Measurements from ENCODE around the gene RANBP3.

RANBP3 gene

GRCh38 chr19:5940260-5941208 lies 37.4 kb downstream of the RANBP3 start:
- no peaks in the 10 kb centered on the region for H3K36me3 ChIP-seq (replicated peaks; ENCODE audit: insufficient read depth, low read length)
- no peak overlapping the region for H3K4me3 ChIP-seq (ENCODE audit: low read length)
- no peak overlapping the region for H3K4me2 ChIP-seq (ENCODE audit: low read depth, low read length)
- TF ChIP-seq EZH2 (optimal IDR thresholded peaks at IDR 0.05; ENCODE audit: low read depth, low read length), result no peak
- no peak for TF ChIP-seq CTCF (IDR thresholded peaks at IDR 0.05; ENCODE audit: low read length)
- no peak for TF ChIP-seq EZH2phosphoT487 (IDR thresholded peaks at IDR 0.05; ENCODE audit: low read length)
- no peak overlapping the region for H3K9ac ChIP-seq (ENCODE audit: low read length)
- DNase-seq, result no peak
- no peak overlapping the region for H3K27ac ChIP-seq (ENCODE audit: low read length)
- no peaks in the 10 kb centered on the region for H3K4me1 ChIP-seq (ENCODE audit: low read length)
- no peak overlapping the region for H2AFZ ChIP-seq (ENCODE audit: low read length)
- H3K79me2 ChIP-seq (ENCODE audit: low read length), result peaks cover 93% of the 10 kb centered on the region
- no peaks in the 10 kb centered on the region for H3K9me3 ChIP-seq (replicated peaks; ENCODE audit: insufficient read depth, low read length)
- no peaks in the 10 kb centered on the region for H3F3A ChIP-seq (ENCODE audit: insufficient read depth, low read length)
- H3K9me2 ChIP-seq (replicated peaks; ENCODE audit: insufficient read depth, low read length), result no peaks in the 10 kb centered on the region
- 0 out of 2 replicates have a peak, but pooled peaks cover 3% of the 10 kb centered on the region for H4K20me1 ChIP-seq (ENCODE audit: insufficient read depth, low read length)
- H3K27me3 ChIP-seq (replicated peaks; ENCODE audit: insufficient read depth, low read length), result no peaks in the 10 kb centered on the region

GRCh38 chr19:5937550-5937949 lies 40.4 kb downstream of the RANBP3 start:
- Histone ChIP-seq H3F3A (ENCODE audit: insufficient read depth, low read length) (no peaks in the 10 kb centered on the region), H3K4me1 (ENCODE audit: low read length) (no peaks in the 10 kb centered on the region), H3K9me3 (replicated peaks; ENCODE audit: insufficient read depth, low read length) (no peaks in the 10 kb centered on the region), H3K27me3 (replicated peaks; ENCODE audit: insufficient read depth, low read length) (no peaks in the 10 kb centered on the region), H3K9ac (ENCODE audit: low read length) (no peak overlapping the region), H3K9me2 (replicated peaks; ENCODE audit: insufficient read depth, low read length) (no peaks in the 10 kb centered on the region), H3K4me2 (ENCODE audit: low read depth, low read length) (no peak overlapping the region), H4K20me1 (ENCODE audit: insufficient read depth, low read length) (0 out of 2 replicates have a peak, but pooled peaks cover 5% of the 10 kb centered on the region), H3K79me2 (ENCODE audit: low read length) (peaks cover 89% of the 10 kb centered on the region), H3K36me3 (replicated peaks; ENCODE audit: insufficient read depth, low read length) (no peaks in the 10 kb centered on the region), H3K4me3 (ENCODE audit: low read length) (no peak overlapping the region), H2AFZ (ENCODE audit: low read length) (no peak overlapping the region), H3K27ac (ENCODE audit: low read length) (no peak overlapping the region)
- no peak for DNase-seq
- TF ChIP-seq EZH2 (optimal IDR thresholded peaks at IDR 0.05; ENCODE audit: low read depth, low read length) (no peak), EZH2phosphoT487 (IDR thresholded peaks at IDR 0.05; ENCODE audit: low read length) (no peak), CTCF (IDR thresholded peaks at IDR 0.05; ENCODE audit: low read length) (no peak)

- H3K27ac ChIP-seq (ENCODE audit: low read length), result no peak overlapping the region
- 0 out of 2 replicates have a peak, but pooled peaks cover 5% of the 10 kb centered on the region for H4K20me1 ChIP-seq (ENCODE audit: insufficient read depth, low read length)
- peaks cover 76% of the 10 kb centered on the region for H3K79me2 ChIP-seq (ENCODE audit: low read length)
- H3K4me3 ChIP-seq (ENCODE audit: low read length), result no peak overlapping the region
- no peak overlapping the region for H2AFZ ChIP-seq (ENCODE audit: low read length)
- no peak for DNase-seq
- 0 out of 2 replicates have a peak, but pooled peaks cover 3% of the 10 kb centered on the region for H3K36me3 ChIP-seq (replicated peaks; ENCODE audit: insufficient read depth, low read length)
- TF ChIP-seq CTCF (IDR thresholded peaks at IDR 0.05; ENCODE audit: low read length), result no peak
- no peak for TF ChIP-seq EZH2 (optimal IDR thresholded peaks at IDR 0.05; ENCODE audit: low read depth, low read length)
- TF ChIP-seq EZH2phosphoT487 (IDR thresholded peaks at IDR 0.05; ENCODE audit: low read length), result no peak
- no peaks in the 10 kb centered on the region for H3F3A ChIP-seq (ENCODE audit: insufficient read depth, low read length)
- no peaks in the 10 kb centered on the region for H3K4me1 ChIP-seq (ENCODE audit: low read length)
- no peak overlapping the region for H3K4me2 ChIP-seq (ENCODE audit: low read depth, low read length)
- no peaks in the 10 kb centered on the region for H3K9me3 ChIP-seq (replicated peaks; ENCODE audit: insufficient read depth, low read length)
- H3K9me2 ChIP-seq (replicated peaks; ENCODE audit: insufficient read depth, low read length), result no peaks in the 10 kb centered on the region
- no peaks in the 10 kb centered on the region for H3K27me3 ChIP-seq (replicated peaks; ENCODE audit: insufficient read depth, low read length)
- H3K9ac ChIP-seq (ENCODE audit: low read length), result no peak overlapping the region
Observed at GRCh38 chr19:5936292-5936592, 41.7 kb downstream of the RANBP3 start.

Data from MM.1S (cell line).